Measurements from ENCODE around the gene ARL6. TPM values are rescaled to one million over a fixed set of nuclear protein-coding genes. Genes with fewer than 3 reads are reported as not detected.

The ARL6 gene
- total RNA-seq, 6 experiments from 2014 or later: 5.6 to 8.3 (median 7.2) TPM

DNA sequence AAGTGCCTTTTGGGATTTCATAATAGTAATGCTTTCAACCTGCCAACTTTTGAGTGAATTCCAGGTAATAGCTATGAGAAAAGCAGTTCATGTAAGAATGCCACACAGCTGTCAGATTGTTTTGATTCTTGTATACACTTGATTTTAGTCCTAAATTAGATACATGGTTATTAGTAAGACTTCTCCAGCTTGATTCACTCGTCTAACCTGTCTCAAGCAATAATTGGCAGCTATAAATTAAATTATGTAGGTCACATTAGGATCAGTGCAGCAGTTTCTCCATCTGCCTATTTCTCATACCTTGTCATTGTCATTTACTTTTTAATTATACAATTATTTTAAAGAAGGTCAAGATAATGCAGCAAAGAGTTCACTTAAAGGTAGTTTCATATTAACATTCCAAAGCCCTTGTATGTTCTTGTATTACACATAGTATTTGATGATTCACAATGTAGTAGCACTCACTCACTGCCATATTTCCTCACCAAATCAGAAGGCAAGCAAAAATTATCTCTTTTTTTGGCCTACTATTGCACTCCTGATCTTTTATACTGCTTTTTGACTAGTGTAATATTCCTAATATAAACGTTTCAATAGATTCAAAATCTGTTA is 46.3 kb downstream of the ARL6 start:
- Mint-ChIP-seq H3K9me3 (no peaks in the 10 kb centered on the region), H3K36me3 (ENCODE audit: low read depth) (no peaks in the 10 kb centered on the region), H3K4me3 (no peak overlapping the region), H3K27ac (no peak overlapping the region), H3K4me1 (ENCODE audit: low read depth) (peaks cover 39% of the 10 kb centered on the region), H3K27me3 (ENCODE audit: insufficient read depth) (no peaks in the 10 kb centered on the region)
- TF ChIP-seq, protein P1, sequence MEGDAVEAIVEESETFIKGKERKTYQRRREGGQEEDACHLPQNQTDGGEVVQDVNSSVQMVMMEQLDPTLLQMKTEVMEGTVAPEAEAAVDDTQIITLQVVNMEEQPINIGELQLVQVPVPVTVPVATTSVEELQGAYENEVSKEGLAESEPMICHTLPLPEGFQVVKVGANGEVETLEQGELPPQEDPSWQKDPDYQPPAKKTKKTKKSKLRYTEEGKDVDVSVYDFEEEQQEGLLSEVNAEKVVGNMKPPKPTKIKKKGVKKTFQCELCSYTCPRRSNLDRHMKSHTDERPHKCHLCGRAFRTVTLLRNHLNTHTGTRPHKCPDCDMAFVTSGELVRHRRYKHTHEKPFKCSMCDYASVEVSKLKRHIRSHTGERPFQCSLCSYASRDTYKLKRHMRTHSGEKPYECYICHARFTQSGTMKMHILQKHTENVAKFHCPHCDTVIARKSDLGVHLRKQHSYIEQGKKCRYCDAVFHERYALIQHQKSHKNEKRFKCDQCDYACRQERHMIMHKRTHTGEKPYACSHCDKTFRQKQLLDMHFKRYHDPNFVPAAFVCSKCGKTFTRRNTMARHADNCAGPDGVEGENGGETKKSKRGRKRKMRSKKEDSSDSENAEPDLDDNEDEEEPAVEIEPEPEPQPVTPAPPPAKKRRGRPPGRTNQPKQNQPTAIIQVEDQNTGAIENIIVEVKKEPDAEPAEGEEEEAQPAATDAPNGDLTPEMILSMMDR (IDR thresholded peaks at IDR 0.05): no peak
- DNase-seq: peak; percentile 10

DNA sequence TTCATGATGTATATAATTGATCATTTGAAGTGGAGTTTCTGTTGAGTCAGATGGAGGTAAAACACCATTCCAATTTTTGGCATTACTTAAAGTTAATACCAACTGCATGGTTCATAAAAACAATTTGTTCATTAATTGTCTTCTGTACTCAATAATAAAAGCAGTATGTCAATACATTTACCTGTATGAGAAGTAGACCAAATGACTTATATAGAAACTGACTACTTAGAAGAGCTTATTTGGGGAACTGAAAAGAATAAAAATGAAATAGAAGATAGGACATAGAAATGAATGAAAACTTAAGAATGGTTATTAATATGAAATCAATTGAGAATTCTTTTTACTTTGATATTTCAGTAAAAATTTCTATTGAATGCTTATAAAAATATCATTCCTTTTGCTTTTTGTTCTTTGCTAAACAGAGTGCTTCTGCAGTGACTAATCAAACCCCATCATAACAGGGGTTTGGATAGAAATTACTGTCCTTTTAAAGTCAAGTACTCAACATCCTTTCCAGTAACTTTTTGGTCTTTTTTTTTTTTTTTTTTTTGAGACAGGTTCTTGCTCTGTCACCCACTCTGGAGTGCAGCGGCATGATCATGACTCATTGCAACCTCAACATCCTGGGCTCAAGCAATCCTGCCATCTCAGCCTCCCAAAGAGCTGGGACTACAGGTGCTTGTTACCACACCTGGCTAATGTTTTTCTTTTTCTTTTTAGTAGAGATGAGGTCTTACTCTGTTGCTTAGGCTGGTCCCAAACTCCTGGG is 50.8 kb downstream of the ARL6 start:
- Mint-ChIP-seq H3K27ac (no peak overlapping the region), H3K36me3 (ENCODE audit: low read depth) (no peaks in the 10 kb centered on the region), H3K4me3 (no peak overlapping the region), H3K4me1 (ENCODE audit: low read depth) (peaks cover 37% of the 10 kb centered on the region), H3K9me3 (no peaks in the 10 kb centered on the region), H3K27me3 (ENCODE audit: insufficient read depth) (no peaks in the 10 kb centered on the region)
- TF ChIP-seq, protein P1 (IDR thresholded peaks at IDR 0.05): no peak
- DNase-seq: no peak

DNA sequence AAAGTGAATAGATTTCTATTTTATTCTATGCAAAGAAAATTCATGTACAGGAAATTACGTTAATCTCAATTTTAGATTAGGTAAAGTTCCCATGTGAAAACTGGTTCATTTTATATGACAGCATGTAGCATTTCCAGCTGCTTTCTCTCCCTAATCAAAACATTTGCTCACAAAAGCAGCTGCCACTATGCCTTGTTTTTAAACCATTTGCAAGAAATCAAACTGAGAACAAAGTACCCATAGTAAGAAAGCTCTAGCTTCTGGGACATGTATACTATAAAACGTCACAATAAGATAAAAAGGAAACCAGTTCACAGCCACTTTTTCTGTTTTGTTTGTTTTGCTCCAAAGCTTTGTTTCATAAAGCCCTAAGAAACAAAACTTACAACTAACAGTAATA is 52.3 kb downstream of the ARL6 start:
- Mint-ChIP-seq H3K9me3 (no peaks in the 10 kb centered on the region), H3K4me1 (ENCODE audit: low read depth) (peaks cover 33% of the 10 kb centered on the region), H3K36me3 (ENCODE audit: low read depth) (no peaks in the 10 kb centered on the region), H3K4me3 (no peak overlapping the region), H3K27ac (no peak overlapping the region), H3K27me3 (ENCODE audit: insufficient read depth) (no peaks in the 10 kb centered on the region)
- TF ChIP-seq, protein P1 (IDR thresholded peaks at IDR 0.05): no peak
- DNase-seq: no peak

DNA sequence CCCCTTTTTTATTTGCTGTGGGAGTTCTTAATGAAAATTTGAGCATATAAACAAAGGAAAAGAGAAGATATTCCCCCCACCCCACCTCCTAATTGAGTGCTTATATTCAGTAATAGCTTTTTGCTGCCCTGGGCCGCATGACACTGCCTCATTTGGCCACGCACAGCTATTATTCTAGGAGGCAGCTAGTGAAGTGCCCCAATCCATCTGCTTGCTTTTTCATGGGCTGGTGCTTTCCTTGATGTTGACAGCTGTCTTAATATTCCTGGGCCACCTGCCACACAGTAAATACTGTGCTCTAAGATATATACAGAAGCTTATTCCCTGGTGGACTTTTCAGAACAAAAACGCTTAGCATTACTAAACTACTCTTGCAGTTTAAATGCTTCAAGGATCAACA is 53.4 kb downstream of the ARL6 start:
- Mint-ChIP-seq H3K4me3 (no peak overlapping the region), H3K36me3 (ENCODE audit: low read depth) (no peaks in the 10 kb centered on the region), H3K27ac (no peak overlapping the region), H3K9me3 (no peaks in the 10 kb centered on the region), H3K27me3 (ENCODE audit: insufficient read depth) (no peaks in the 10 kb centered on the region), H3K4me1 (ENCODE audit: low read depth) (peaks cover 29% of the 10 kb centered on the region)
- no peak for DNase-seq
- TF ChIP-seq, protein P1 (IDR thresholded peaks at IDR 0.05): no peak

DNA sequence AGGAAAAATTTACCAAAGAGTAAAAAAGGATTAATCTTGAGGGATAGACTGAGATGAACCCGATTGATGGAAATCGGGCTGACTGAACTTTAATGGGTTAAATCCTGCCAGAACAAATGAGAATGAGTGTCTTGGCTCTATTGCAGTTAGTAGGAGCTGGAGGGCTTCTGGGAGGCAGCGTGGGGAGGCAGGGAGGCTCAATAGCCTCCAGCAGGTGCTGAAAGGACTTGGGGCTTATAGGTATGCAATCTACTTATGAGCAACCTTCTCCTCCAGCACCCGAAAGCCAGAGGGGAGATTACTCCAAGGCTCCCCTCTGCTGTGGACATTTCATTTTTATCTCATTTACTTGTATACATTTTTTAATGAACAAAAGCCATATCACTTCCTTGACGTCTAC is 56.2 kb downstream of the ARL6 start:
- peak overlapping the region; percentile 97 for H3K27ac Mint-ChIP-seq
- H3K9me3 Mint-ChIP-seq: no peaks in the 10 kb centered on the region
- no peaks in the 10 kb centered on the region; the same call in 1 of the 2 replicates for H3K36me3 Mint-ChIP-seq (ENCODE audit: low read depth)
- TF ChIP-seq, protein P1 (IDR thresholded peaks at IDR 0.05): no peak
- H3K4me3 Mint-ChIP-seq: peak overlapping the region; percentile 99
- no peaks in the 10 kb centered on the region for H3K27me3 Mint-ChIP-seq (ENCODE audit: insufficient read depth)
- DNase-seq: no peak
- peaks cover 39% of the 10 kb centered on the region for H3K4me1 Mint-ChIP-seq (ENCODE audit: low read depth)

All from HFFc6 (cell line).